IMR-90 (cell line): ENCODE results near the gene SPTLC3. TPM values are rescaled to one million over a fixed set of nuclear protein-coding genes. Genes with fewer than 3 reads are reported as not detected.

Experiments
- ATAC-seq: fragments of 200-7000 bp; cut with Tn5 transposase; 2 replicates; pipeline ENCODE4 v1.9.1; 2020; ENCODE audit warnings: low read depth, mild to moderate bottlenecking, moderate library complexity
- BruUV-seq: library from RNA; stranded (reverse); fragments of 400-500 nt; replicated peaks from 2 replicates; lab custom pipeline; 2021; lab: Mats Ljungman, UMichigan
- CTCF ChIA-PET: fragments of 300-600 bp; formaldehyde crosslinking; extraction: SDS; loops from one replicate; lab custom pipeline; 2021; ENCODE audit warnings: antibody characterized with exemption; lab: Yijun Ruan, JAX
- POLR2A ChIA-PET: fragments of 300-600 bp; sonication (Branson Sonifier 250); formaldehyde crosslinking; loops from one replicate; lab custom pipeline; 2022; ENCODE audit warnings: antibody characterized with exemption; ENCODE audit not compliant: unreplicated experiment; lab: Charles Lee
- DNase-seq: peaks from one replicate; pipeline ENCODE4 v3.0.0; 2013
- H2AFZ ChIP-seq: replicated peaks from 2 replicates; pipeline ENCODE3; 2013; ENCODE audit warnings: low read length, mild to moderate bottlenecking; ENCODE audit not compliant: poor library complexity
- H2AK5ac ChIP-seq: 2 replicates; pipeline ENCODE4 v1.6.1; 2013; ENCODE audit warnings: low read depth, low read length, inconsistent platforms
- H2AK9ac ChIP-seq: replicated peaks from 2 replicates; pipeline ENCODE3; 2013; ENCODE audit warnings: mild to moderate bottlenecking, low read depth, low read length, moderate library complexity; ENCODE audit not compliant: poor library complexity
- H2BK120ac ChIP-seq: 2 replicates; pipeline ENCODE4 v1.6.1; 2013; ENCODE audit warnings: low read depth, low read length, inconsistent platforms
- H2BK15ac ChIP-seq: 3 replicates; pipeline ENCODE4 v1.6.1; 2013; ENCODE audit warnings: low read depth, low read length, inconsistent platforms
- H2BK20ac ChIP-seq: 2 replicates; pipeline ENCODE4 v1.6.1; 2013; ENCODE audit warnings: low read depth, mild to moderate bottlenecking, inconsistent platforms, low read length, moderate library complexity
- H2BK5ac ChIP-seq: 2 replicates; pipeline ENCODE4 v1.6.1; 2013; ENCODE audit warnings: mild to moderate bottlenecking, low read depth, low read length, inconsistent platforms; ENCODE audit not compliant: poor library complexity, severe bottlenecking
- H3K14ac ChIP-seq: replicated peaks from 2 replicates; pipeline ENCODE4 v1.6.1; 2013; ENCODE audit warnings: low read depth, low read length, inconsistent platforms
- H3K18ac ChIP-seq: 2 replicates; pipeline ENCODE4 v1.6.1; 2013; ENCODE audit warnings: low read depth, low read length, control low read depth
- H3K23ac ChIP-seq: 2 replicates; pipeline ENCODE4 v1.6.1; 2013; ENCODE audit warnings: low read depth, low read length, inconsistent platforms
- H3K27ac ChIP-seq: 2 replicates; pipeline ENCODE4 v1.5.1; 2013; ENCODE audit warnings: mild to moderate bottlenecking, control low read depth, low read length; ENCODE audit not compliant: insufficient read depth
- H3K27me3 ChIP-seq: 2 replicates; pipeline ENCODE4 v1.6.1; 2013; ENCODE audit warnings: low read length; ENCODE audit not compliant: control insufficient read depth, insufficient read depth
- H3K36me3 ChIP-seq: 2 replicates; pipeline ENCODE4 v1.6.1; 2013; ENCODE audit warnings: low read length, mixed read lengths; ENCODE audit not compliant: control insufficient read depth, insufficient read depth
- H3K4ac ChIP-seq: 2 replicates; pipeline ENCODE4 v1.6.1; 2013; ENCODE audit warnings: low read depth, low read length, inconsistent platforms
- H3K4me1 ChIP-seq: 2 replicates; pipeline ENCODE4 v1.6.1; 2013; ENCODE audit warnings: low read length, mixed read lengths; ENCODE audit not compliant: control insufficient read depth, insufficient read depth
- H3K4me2 ChIP-seq: 2 replicates; pipeline ENCODE4 v1.6.1; 2013; ENCODE audit warnings: low read depth, mild to moderate bottlenecking, control low read depth, low read length, moderate library complexity
- H3K4me3 ChIP-seq: 2 replicates; pipeline ENCODE4 v1.5.1; 2013; ENCODE audit warnings: low read depth, mild to moderate bottlenecking, control low read depth, low read length, moderate library complexity; ENCODE audit not compliant: insufficient read depth
- H3K56ac ChIP-seq: 2 replicates; pipeline ENCODE4 v1.6.1; 2013; ENCODE audit warnings: low read length, inconsistent platforms; ENCODE audit not compliant: insufficient read depth; ENCODE audit errors: extremely low read depth
- H3K79me1 ChIP-seq, 2 experiments: 2 replicates each; pipeline ENCODE4 v1.6.1; 2013; ENCODE audit warnings: low read length in 2 of 2, inconsistent platforms in 1 of 2, low read depth in 1 of 2
- H3K9ac ChIP-seq: 2 replicates; pipeline ENCODE4 v1.6.1; 2013; ENCODE audit warnings: low read depth, low read length, control low read depth
- H3K9me1 ChIP-seq: 2 replicates; pipeline ENCODE4 v1.6.1; 2013; ENCODE audit warnings: low read length, inconsistent platforms; ENCODE audit not compliant: insufficient read depth
- H3K9me3 ChIP-seq: 2 replicates; pipeline ENCODE4 v1.6.1; 2013; ENCODE audit warnings: low read length; ENCODE audit not compliant: control insufficient read depth, insufficient read depth
- H4K20me1 ChIP-seq: 2 replicates; pipeline ENCODE4 v1.6.1; 2013; ENCODE audit warnings: low read length, inconsistent platforms; ENCODE audit not compliant: insufficient read depth
- H4K5ac ChIP-seq: 2 replicates; pipeline ENCODE4 v1.6.1; 2013; ENCODE audit warnings: mild to moderate bottlenecking, low read depth, low read length, control low read depth
- H4K8ac ChIP-seq, 2 experiments: 2 replicates each; pipeline ENCODE4 v1.6.1; 2013; ENCODE audit warnings: low read depth in 2 of 2, low read length in 2 of 2, control low read depth in 1 of 2, inconsistent platforms in 1 of 2
- H4K91ac ChIP-seq: 2 replicates; pipeline ENCODE4 v1.6.1; 2013; ENCODE audit warnings: low read depth, low read length, inconsistent platforms; ENCODE audit not compliant: insufficient read depth
- BHLHE40 ChIP-seq: fragments of 150-350 bp; IDR thresholded peaks from 2 replicates; pipeline ENCODE4 v1.6.1; 2016; ENCODE audit warnings: mild to moderate bottlenecking, low read depth, low read length
- CEBPB ChIP-seq: IDR thresholded peaks from 2 replicates; pipeline ENCODE4 v1.6.1; 2012; ENCODE audit warnings: low read depth, low read length, improper control_type of control experiment
- FOS ChIP-seq: fragments of 150-350 bp; IDR thresholded peaks from 2 replicates; pipeline ENCODE4 v1.6.1; 2016; ENCODE audit warnings: low read depth, low read length
- WGBS, 2 experiments: methylation state at CpG; one replicate each; pipeline versions ENCODE4 v1.1.5 to v1.1.7; 2013; ENCODE audit warnings: missing lambda C conversion rate in 2 of 2; ENCODE audit not compliant: insufficient read length in 1 of 2; ENCODE audit errors: extremely low coverage in 2 of 2; 5-methylcytosine and 5-hydroxymethylcytosine counted together
- dilution Hi-C: fragments of 300-500 bp; cut with HindIII; formaldehyde crosslinking; loops from one replicate; pipeline ENCODE4 v1.14.3; 2018; ENCODE audit warnings: low sequenced_read_pairs; ENCODE audit not compliant: unreplicated experiment
- in situ Hi-C: fragments of 300-500 bp; cut with MboI; formaldehyde crosslinking; loops from 3 replicates; pipeline ENCODE4 v1.14.3; 2019; ENCODE audit warnings: low sequenced_read_pairs, inconsistent platforms, mixed read lengths
- intact Hi-C: fragments of 100-400 bp; cut with micrococcal nuclease; formaldehyde crosslinking; loops from 2 replicates; pipeline ENCODE4 v1.10.0; 2022
- polyA plus RNA-seq, 3 experiments: library from polyadenylated mRNA; depleted of rRNA; stranded (reverse); fragments of >200 nt; gene quantifications; 2 replicates each; pipeline ENCODE4 v1.2.3, GENCODE V29; 2012; ENCODE audit warnings: low replicate concordance in 1 of 3
- total RNA-seq: library from RNA; depleted of rRNA; stranded (reverse); fragments of >200 nt; gene quantifications from 2 replicates; pipeline ENCODE4 v1.2.3, GENCODE V29; 2012
- TF ChIP-seq, protein P1 (sequence below): fragments of 150-350 bp; IDR thresholded peaks from 2 replicates; pipeline ENCODE4 v1.6.1; 2017; ENCODE audit warnings: mild to moderate bottlenecking, antibody characterized with exemption, low read length, low read depth

SPTLC3 gene
- total and polyA plus RNA-seq, 2 of the 4 experiments (the other 2 are of a cell fraction), result 0.44 to 1.6 TPM

DNA sequence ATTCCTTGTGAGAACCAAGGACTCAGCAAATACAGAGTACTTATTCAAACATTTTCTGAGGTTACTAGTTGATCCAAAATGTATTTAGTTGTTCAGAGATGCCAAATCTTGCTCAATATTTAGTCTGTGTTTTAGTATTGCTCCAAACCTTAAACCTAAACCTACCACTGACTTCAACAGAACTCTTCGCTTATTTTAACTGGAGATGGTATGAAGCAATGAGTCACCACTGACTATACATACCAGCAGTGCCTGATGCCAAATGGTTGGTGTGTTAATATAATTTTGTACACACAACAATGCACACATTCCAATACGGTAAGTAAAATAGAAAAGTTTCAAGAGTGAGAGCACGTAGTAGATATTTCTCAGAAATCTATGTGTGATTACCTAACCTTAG lies 1.9 kb upstream of the SPTLC3 start:
- no peak overlapping the region for H3K14ac ChIP-seq
- H3K9ac ChIP-seq, result no peak overlapping the region
- no peak overlapping the region for H3K23ac ChIP-seq
- BruUV-seq, result no TSS peak
- H2BK120ac ChIP-seq, result no peak overlapping the region
- no peak overlapping the region for H3K56ac ChIP-seq
- intact Hi-C loops, result loop anchor here (5.0 kb wide), 1 partner anchor 35 kb away; no protein-coding TSS in a partner anchor
- H2BK15ac ChIP-seq, result no peak overlapping the region
- dilution Hi-C loops, result no loop called here
- H3K27ac ChIP-seq, result no peak overlapping the region
- H2AK5ac ChIP-seq, result no peak overlapping the region
- H3K4ac ChIP-seq, result no peak overlapping the region
- no peak overlapping the region for H3K18ac ChIP-seq
- no peaks in the 10 kb centered on the region for H4K20me1 ChIP-seq
- H3K36me3 ChIP-seq, result no peaks in the 10 kb centered on the region
- H2AK9ac ChIP-seq, result no peak overlapping the region
- DNase-seq (peak; percentile 89), ATAC-seq (peak; percentile 78)
- no peak overlapping the region for H4K8ac ChIP-seq
- peak overlapping the region; percentile 59 for H2BK5ac ChIP-seq
- no CpG with 5 or more reads among the region's 3 CpGs for WGBS, 2 experiments
- ChIA-PET CTCF (no interaction called here), POLR2A (no interaction called here)
- peaks cover 3% of the 10 kb centered on the region; the same call in 1 of the 2 replicates for H3K9me1 ChIP-seq
- no peak overlapping the region for H4K5ac ChIP-seq
- TF ChIP-seq, protein P1, sequence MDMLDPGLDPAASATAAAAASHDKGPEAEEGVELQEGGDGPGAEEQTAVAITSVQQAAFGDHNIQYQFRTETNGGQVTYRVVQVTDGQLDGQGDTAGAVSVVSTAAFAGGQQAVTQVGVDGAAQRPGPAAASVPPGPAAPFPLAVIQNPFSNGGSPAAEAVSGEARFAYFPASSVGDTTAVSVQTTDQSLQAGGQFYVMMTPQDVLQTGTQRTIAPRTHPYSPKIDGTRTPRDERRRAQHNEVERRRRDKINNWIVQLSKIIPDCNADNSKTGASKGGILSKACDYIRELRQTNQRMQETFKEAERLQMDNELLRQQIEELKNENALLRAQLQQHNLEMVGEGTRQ, result no peak
- TF ChIP-seq BHLHE40 (0 out of 2 replicates have a peak, but pooled peaks have one; percentile 23), CEBPB (peak; percentile 86), FOS (peak; percentile 81)
- peaks cover 10% of the 10 kb centered on the region for H3K4me1 ChIP-seq
- in situ Hi-C loops, result no loop called here
- H3K9me3 ChIP-seq, result no peaks in the 10 kb centered on the region
- H2BK20ac ChIP-seq, result no peak overlapping the region
- H3K4me2 ChIP-seq, result no peak overlapping the region; the same call in 1 of the 2 replicates
- no peak overlapping the region for H2AFZ ChIP-seq
- no peaks in the 10 kb centered on the region for H3K79me1 ChIP-seq
- H4K91ac ChIP-seq, result no peak overlapping the region
- no peak overlapping the region for H3K4me3 ChIP-seq
- H3K27me3 ChIP-seq, result peaks cover 2% of the 10 kb centered on the region
